Measurements from ENCODE around the gene OR51V1.

The OR51V1 gene

DNA sequence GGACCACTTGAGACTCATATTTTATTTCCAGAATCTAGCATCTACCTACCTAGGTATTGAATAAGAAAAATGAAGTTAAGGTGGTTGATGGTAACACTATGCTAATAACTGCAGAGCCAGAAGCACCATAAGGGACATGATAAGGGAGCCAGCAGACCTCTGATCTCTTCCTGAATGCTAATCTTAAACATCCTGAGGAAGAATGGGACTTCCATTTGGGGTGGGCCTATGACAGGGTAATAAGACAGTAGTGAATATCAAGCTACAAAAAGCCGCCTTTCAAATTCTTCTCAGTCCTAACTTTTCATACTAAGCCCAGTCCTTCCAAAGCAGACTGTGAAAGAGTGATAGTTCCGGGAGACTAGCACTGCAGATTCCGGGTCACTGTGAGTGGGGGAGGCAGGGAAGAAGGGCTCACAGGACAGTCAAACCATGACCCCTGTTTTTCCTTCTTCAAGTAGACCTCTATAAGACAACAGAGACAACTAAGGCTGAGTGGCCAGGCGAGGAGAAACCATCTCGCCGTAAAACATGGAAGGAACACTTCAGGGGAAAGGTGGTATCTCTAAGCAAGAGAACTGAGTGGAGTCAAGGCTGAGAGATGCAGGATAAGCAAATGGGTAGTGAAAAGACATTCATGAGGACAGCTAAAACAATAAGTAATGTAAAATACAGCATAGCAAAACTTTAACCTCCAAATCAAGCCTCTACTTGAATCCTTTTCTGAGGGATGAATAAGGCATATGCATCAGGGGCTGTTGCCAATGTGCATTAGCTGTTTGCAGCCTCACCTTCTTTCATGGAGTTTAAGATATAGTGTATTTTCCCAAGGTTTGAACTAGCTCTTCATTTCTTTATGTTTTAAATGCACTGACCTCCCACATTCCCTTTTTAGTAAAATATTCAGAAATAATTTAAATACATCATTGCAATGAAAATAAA lies 24.3 kb upstream of the OR51V1 start:
- DNase-seq (ENCODE audit: low read depth), result no peak
- H3K4me3 ChIP-seq (ENCODE audit: low read depth, low read length), result no peak overlapping the region
- TF ChIP-seq CTCF (IDR thresholded peaks at IDR 0.05; ENCODE audit: control insufficient read depth, extremely low read depth, insufficient read depth), result no peak

GRCh38 chr11:5223686-5224085 lies 23.2 kb upstream of the OR51V1 start:
- TF ChIP-seq CTCF (IDR thresholded peaks at IDR 0.05; ENCODE audit: control insufficient read depth, extremely low read depth, insufficient read depth), result no peak
- H3K4me3 ChIP-seq (ENCODE audit: low read depth, low read length), result no peak overlapping the region
- no peak for DNase-seq (ENCODE audit: low read depth)

- no peak for DNase-seq (ENCODE audit: low read depth)
- H3K4me3 ChIP-seq (ENCODE audit: low read depth, low read length), result no peak overlapping the region
- no peak for TF ChIP-seq CTCF (IDR thresholded peaks at IDR 0.05; ENCODE audit: control insufficient read depth, extremely low read depth, insufficient read depth)
Observed at GRCh38 chr11:5223146-5223545, 22.7 kb upstream of the OR51V1 start.

GRCh38 chr11:5210376-5210885 lies 9.9 kb upstream of the OR51V1 start:
- no peak overlapping the region for H3K4me3 ChIP-seq (ENCODE audit: low read depth, low read length)
- no peak for TF ChIP-seq CTCF (IDR thresholded peaks at IDR 0.05; ENCODE audit: control insufficient read depth, extremely low read depth, insufficient read depth)
- no peak for DNase-seq (ENCODE audit: low read depth)

DNA sequence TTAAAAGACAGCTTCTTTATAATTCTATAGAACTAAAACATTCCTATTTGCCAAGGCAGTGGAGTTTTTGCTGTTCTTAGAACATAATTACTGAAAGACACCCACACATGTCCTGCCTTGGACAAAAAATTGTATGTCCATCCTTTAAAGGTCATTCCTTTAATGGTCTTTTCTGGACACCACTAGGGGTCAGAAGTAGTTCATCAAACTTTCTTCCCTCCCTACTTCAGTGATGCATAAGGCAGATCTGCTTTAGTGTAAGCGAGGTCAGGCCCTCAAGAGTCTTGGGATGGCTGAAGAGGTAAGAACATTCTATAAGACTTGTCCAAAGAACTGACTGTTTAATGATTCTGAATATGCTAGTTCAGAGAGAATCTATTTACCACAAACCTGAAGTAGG lies 4.3 kb upstream of the OR51V1 start:
- peak; percentile 75 for TF ChIP-seq CTCF (IDR thresholded peaks at IDR 0.05; ENCODE audit: control insufficient read depth, extremely low read depth, insufficient read depth)
- H3K4me3 ChIP-seq (ENCODE audit: low read depth, low read length), result no peak overlapping the region
- DNase-seq (ENCODE audit: low read depth), result peak; percentile 43

- H3K4me3 ChIP-seq (ENCODE audit: low read depth, low read length), result no peak overlapping the region
- DNase-seq (ENCODE audit: low read depth), result no peak
- no peak for TF ChIP-seq CTCF (IDR thresholded peaks at IDR 0.05; ENCODE audit: control insufficient read depth, extremely low read depth, insufficient read depth)
Observed at GRCh38 chr11:5203366-5203765, 2.9 kb upstream of the OR51V1 start.

Measured in LNCaP clone FGC (cell line).